Measurements from ENCODE around the gene DEF6.

The DEF6 gene

GRCh38 chr6:35354361-35355135 lies 56.9 kb downstream of the DEF6 start:
- no peak for FAIRE-seq

GRCh38 chr6:35356391-35356790 lies 58.8 kb downstream of the DEF6 start:
- FAIRE-seq = no peak

DNA sequence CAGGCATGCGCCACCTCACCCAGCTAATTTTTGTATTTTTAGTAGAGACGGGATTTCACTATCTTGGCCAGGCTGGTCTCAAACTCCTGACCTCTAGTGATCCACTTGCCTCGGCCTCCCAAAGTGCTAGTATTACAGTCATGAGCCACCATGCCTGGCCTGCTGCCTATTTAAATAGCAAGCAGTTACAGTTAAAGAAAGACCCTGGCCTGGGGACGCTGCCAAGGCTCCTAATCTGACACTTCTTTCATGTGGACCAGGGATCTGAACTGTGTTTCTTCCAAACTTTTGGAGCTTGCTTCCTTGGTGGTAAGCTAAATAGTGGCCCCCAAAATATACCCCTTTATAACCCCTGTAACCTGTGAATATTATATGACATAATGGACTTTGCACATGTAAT lies 60.1 kb downstream of the DEF6 start:
- no peak for FAIRE-seq

- FAIRE-seq = no peak
Measured at GRCh38 chr6:35358086-35358485, 60.5 kb downstream of the DEF6 start.

GRCh38 chr6:35359346-35359743 lies 61.7 kb downstream of the DEF6 start:
- no peak for FAIRE-seq

DNA sequence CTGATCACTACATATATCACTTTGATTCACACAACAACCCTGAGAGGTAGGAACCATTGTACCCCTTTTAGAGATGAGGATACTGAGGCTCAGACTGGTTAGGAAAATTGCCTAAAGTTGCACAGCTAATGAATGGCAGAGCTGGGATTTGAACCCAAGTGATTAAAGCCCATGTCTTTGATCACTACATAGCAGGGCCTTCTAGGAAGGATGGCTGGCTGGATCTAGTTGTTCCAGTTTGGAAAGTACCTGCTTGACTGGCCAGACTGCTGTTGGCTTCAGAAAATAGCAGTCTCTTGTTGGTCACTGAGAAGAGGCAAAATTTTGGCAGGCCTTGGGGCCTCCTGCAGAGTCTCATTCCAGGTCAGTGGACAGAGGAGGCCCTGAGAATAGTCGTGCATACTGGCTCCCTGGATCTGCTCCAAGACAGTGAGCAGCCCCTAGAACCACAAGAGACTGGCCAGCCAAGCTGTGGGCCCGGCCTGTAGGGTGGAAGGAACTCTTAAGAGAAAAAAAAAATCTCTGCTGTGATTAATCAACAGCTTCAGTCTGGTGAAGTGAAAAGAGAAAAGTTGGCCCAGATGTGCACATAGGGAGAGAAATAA lies 62.2 kb downstream of the DEF6 start:
- FAIRE-seq = no peak

- no peak for FAIRE-seq
Measured at GRCh38 chr6:35360349-35361138, 62.9 kb downstream of the DEF6 start.

DNA sequence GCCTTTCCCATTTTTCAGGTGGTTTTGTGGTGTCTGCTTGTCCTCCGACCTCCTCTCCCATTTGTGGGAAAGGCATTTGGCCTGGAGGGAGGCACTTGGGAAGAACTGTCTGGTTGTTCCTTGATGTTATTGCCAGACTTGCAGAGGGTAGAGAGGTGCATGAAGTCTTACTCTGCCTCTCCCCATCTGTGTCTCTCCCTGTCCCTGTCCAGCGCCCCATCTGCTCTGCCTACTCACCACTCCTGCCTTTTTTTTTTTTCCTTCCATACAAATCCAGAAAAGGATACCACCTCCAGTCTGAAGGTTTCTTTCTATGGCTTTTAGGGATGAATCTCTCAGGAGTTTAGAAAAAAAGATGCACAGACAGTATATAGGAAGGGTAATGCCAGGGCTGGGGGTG lies 64.6 kb downstream of the DEF6 start:
- no peak for FAIRE-seq

- FAIRE-seq = no peak
Measured at GRCh38 chr6:35363293-35363750, 65.7 kb downstream of the DEF6 start.

GRCh38 chr6:35365594-35366203 lies 68.1 kb downstream of the DEF6 start:
- FAIRE-seq = no peak

GRCh38 chr6:35366204-35366596 lies 68.6 kb downstream of the DEF6 start:
- FAIRE-seq = no peak

GRCh38 chr6:35367646-35368037 lies 70.0 kb downstream of the DEF6 start:
- no peak for FAIRE-seq

DNA sequence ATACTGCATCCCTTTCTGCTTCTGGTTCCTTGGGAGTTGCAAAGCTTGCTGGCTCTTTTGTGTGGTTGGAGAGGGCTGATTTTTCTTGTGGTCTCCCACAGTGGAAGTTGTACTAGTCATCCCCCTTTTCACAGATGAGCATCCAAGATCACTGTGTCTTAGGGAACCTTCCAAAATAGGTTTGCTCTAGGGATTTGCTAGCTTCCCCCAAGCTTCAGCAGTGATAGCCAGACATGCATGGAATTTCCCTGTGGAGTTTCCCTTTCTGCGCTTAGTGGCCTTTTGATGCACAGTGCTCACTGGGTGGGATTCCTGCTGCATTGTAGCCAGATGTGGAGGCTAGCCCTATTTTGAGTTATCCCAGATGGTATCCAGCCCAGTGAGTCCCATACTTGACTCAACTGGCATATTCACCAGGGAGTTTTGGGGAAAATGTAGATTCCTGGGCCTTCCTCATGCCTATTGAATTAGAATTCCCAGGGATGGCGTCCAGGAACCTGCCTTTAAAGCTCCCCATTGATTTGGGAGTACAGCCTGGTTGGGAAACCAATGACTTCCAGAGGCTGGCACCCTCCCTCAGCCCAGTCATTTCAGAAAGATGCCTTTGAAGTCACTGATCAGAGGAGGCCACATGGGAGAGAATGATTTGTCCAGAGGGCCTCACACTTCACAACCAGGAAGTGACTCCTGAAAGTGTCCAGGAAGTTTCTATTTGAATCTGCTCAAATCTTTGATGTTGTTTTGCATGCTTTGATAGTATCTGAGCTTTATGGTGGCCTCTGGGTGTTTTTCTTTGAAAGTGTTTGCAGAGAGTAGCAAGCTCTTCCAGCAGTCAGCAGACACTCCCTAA lies 70.6 kb downstream of the DEF6 start:
- FAIRE-seq = no peak

DNA sequence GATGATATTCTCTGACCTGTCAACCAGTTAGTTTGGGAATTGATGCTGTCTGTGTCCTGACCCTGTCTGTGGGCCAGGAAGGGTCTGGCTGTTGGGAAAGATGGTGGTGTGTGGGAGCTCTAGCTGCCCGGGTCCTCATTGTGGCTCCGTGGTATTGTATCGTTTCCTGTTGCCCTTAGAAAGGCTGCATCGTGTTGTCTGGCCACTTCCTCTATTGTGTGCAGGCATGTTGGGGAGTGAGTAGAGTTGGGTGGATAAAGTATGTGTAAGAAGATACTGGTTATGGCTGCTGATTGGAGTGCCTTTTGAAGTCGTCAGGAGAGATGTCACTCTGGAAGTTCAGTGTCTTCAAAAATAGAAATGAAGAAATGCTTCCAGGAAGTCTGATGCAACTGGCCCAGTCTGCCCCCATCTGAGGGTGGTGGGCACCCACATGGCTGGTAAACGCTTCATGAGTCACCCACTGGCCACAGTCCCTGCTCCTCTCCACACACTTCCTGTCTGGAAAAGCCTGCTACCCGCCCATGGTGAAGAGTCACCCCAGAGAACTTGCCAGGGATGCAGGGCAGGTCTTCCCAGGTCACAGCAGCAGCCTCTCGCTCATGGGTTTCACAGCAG lies 72.6 kb downstream of the DEF6 start:
- no peak for FAIRE-seq

DNA sequence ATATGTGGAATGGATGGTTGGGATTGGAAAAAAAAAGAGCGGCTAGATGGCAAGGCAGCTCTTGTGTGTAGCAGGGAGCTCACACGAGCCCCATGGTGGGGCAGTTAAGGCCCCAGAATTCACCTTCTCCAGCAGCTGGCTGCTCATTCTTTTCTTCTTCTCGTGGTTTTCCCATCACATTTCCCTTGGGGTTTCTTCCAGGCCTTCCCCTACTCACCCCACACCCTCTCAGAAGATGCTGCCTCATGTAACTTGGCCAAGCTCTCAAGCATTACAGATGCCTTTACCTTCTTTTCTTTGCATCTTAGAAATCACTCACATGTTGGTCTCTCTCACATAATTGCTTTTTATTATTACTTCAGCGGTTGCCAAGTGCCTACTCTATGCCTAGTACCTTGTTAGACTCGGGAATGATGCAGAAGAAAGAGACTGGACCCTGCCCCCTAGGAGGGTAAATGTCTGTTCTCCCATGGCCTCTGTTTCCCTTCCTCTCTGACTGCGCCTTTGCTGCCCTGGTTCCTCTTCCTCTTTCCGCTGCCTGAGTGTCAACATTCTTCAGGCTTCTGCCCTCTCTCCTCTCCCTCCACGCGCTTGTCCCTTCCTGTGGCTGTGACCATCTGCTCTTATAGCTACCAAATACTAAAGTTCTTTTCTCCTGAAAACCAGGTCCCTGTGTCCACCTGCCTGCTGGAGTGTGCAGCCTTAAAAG lies 73.3 kb downstream of the DEF6 start:
- FAIRE-seq = no peak
